A673 (cell line): Measurements from ENCODE around the gene TARS2. TPM values are rescaled to one million over a fixed set of nuclear protein-coding genes. Genes with fewer than 3 reads are reported as not detected.

ENCODE experiments used
- BruUV-seq: library from RNA; stranded (reverse); fragments of 400-500 nt; replicated peaks from 2 replicates; lab custom pipeline; 2021; lab: Mats Ljungman, UMichigan
- CTCF ChIA-PET: fragments of 300-600 bp; sonication (Branson Sonifier 250); formaldehyde crosslinking; loops from one replicate; lab custom pipeline; 2022; ENCODE audit warnings: antibody characterized with exemption; lab: Charles Lee
- POLR2A ChIA-PET: fragments of 300-600 bp; sonication (Branson Sonifier 250); formaldehyde crosslinking; loops from one replicate; lab custom pipeline; 2022; ENCODE audit warnings: antibody characterized with exemption; ENCODE audit not compliant: low non-redundant PET; lab: Charles Lee
- DNase-seq: peaks from one replicate; pipeline ENCODE4 v3.0.0-alpha.2; 2015; ENCODE audit warnings: low spot score
- H3K27ac ChIP-seq: fragments of 200-600 bp; sonication (generic); 2 replicates; pipeline ENCODE4 v1.5.1; 2016; ENCODE audit warnings: mixed run types, low read depth, mild to moderate bottlenecking, mixed read lengths, antibody characterized with exemption, low read length; ENCODE audit not compliant: poor library complexity, severe bottlenecking
- H3K27me3 ChIP-seq: fragments of 200-600 bp; sonication (generic); replicated peaks from 2 replicates; pipeline ENCODE4 v1.6.1; 2017; ENCODE audit warnings: mixed run types, low read depth, mild to moderate bottlenecking, mixed read lengths, antibody characterized with exemption, low read length; ENCODE audit not compliant: insufficient read depth, poor library complexity
- H3K36me3 ChIP-seq: fragments of 200-600 bp; sonication (generic); 2 replicates; pipeline ENCODE4 v1.6.1; 2016; ENCODE audit warnings: mixed run types, mild to moderate bottlenecking, mixed read lengths, antibody characterized with exemption, low read length; ENCODE audit not compliant: insufficient read depth, poor library complexity, severe bottlenecking
- H3K4me1 ChIP-seq: fragments of 200-600 bp; sonication (generic); 2 replicates; pipeline ENCODE4 v1.6.1; 2017; ENCODE audit warnings: mixed run types, mild to moderate bottlenecking, mixed read lengths, antibody characterized with exemption, low read length; ENCODE audit not compliant: insufficient read depth, poor library complexity, severe bottlenecking
- H3K4me3 ChIP-seq: fragments of 200-600 bp; sonication (generic); 2 replicates; pipeline ENCODE4 v1.5.1; 2016; ENCODE audit warnings: low read depth, mixed run types, mild to moderate bottlenecking, mixed read lengths, low read length; ENCODE audit not compliant: poor library complexity, severe bottlenecking
- H3K9me3 ChIP-seq: fragments of 200-600 bp; sonication (generic); 2 replicates; pipeline ENCODE4 v1.6.1; 2016; ENCODE audit warnings: mixed run types, low read depth, mild to moderate bottlenecking, mixed read lengths, antibody characterized with exemption, low read length; ENCODE audit not compliant: poor library complexity, severe bottlenecking
- EZH2 ChIP-seq: fragments of 200-600 bp; sonication (generic); IDR thresholded peaks from 2 replicates; pipeline ENCODE4 v1.6.1; 2017; ENCODE audit warnings: borderline replicate concordance, low read depth, mild to moderate bottlenecking, mixed read lengths, antibody characterized with exemption, low read length; ENCODE audit not compliant: poor library complexity, severe bottlenecking
- intact Hi-C: fragments of 100-400 bp; cut with micrococcal nuclease; formaldehyde crosslinking; loops from one replicate; pipeline ENCODE4 v1.10.0; 2022; ENCODE audit not compliant: unreplicated experiment
- total RNA-seq: library from RNA; stranded (reverse); gene quantifications from 2 replicates; pipeline ENCODE4 v1.2.3, GENCODE V29; 2021
- TF ChIP-seq, protein P1 (sequence below): fragments of 300-800, 200-600 bp; sonication (generic); conservative IDR thresholded peaks from 2 replicates; pipeline ENCODE4 v1.5.1; 2017; ENCODE audit warnings: low read depth, mild to moderate bottlenecking, antibody characterized with exemption, low read length, moderate library complexity, mixed read lengths

The TARS2 gene
- total RNA-seq, 1 experiment from 2014 or later = 32.0 TPM

DNA sequence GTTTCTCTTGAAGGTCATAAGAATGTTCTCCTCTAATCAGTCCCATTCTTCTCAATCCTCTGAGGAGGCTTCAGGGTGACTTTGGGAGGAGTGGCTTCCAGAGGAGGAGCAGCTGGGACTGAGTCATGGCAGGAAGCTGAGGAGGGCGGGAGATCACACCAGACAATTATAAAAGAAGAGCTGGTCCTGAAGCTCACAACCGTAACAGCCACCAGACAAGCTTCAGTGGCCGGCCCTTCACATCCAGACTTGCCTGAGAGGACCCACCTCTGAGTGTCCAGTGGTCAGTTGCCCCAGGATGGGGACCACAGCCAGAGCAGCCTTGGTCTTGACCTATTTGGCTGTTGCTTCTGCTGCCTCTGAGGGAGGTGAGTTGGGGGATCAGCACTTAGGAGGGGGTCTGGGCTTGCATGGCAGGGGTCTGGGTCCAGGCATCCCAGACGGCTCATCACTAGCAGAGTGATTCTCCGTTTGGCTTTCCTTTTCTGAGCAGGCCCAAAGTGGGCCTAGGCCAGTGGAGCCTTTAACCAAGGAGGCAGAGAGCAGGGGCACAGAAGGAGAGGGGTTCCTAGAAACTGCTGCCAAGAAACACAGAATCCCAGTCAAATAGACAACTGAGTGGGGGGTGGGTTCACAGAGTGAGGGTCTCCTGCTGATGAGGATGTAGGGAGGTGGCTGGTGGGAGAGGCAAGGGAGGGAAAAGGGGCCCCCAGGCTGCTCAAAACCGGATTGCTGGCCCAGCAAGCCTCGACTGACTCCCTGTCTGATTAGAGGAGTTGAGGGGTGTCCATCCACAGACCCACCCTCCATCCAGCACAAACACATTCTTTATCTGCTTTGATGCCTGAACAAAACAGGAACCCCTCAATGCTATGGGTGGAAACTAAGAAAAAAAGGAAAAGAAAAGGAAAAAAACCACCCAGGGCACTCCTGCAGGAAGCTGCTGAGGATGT lies 21.0 kb downstream of the TARS2 start, which contains the start of gene ECM1:
TSS of gene ECM1 (plus strand) at position 198 of the 953 bp plus-strand sequence. CDS start at position 299, 101 bp downstream.
- TF ChIP-seq, protein P1, sequence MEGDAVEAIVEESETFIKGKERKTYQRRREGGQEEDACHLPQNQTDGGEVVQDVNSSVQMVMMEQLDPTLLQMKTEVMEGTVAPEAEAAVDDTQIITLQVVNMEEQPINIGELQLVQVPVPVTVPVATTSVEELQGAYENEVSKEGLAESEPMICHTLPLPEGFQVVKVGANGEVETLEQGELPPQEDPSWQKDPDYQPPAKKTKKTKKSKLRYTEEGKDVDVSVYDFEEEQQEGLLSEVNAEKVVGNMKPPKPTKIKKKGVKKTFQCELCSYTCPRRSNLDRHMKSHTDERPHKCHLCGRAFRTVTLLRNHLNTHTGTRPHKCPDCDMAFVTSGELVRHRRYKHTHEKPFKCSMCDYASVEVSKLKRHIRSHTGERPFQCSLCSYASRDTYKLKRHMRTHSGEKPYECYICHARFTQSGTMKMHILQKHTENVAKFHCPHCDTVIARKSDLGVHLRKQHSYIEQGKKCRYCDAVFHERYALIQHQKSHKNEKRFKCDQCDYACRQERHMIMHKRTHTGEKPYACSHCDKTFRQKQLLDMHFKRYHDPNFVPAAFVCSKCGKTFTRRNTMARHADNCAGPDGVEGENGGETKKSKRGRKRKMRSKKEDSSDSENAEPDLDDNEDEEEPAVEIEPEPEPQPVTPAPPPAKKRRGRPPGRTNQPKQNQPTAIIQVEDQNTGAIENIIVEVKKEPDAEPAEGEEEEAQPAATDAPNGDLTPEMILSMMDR = no peak
- no peak for TF ChIP-seq EZH2
- CTCF ChIA-PET = no interaction called here
- TSS peak; percentile 62 for BruUV-seq
- intact Hi-C loops = no loop called here
- no peaks in the 10 kb centered on the region for H3K9me3 ChIP-seq
- H3K4me1 ChIP-seq = peaks cover 15% of the 10 kb centered on the region
- POLR2A ChIA-PET = interaction anchor here (0.7 kb wide), 2 partner anchors 47 to 469 kb away, joined by 3 read pairs; no protein-coding TSS in a partner anchor
- peaks cover 16% of the 10 kb centered on the region for H3K36me3 ChIP-seq
- peak; percentile 90 for DNase-seq
- no peaks in the 10 kb centered on the region for H3K27me3 ChIP-seq
- peak within 1 kb of the TSS; percentile 81 for H3K27ac ChIP-seq
- H3K4me3 ChIP-seq = peak within 1 kb of the TSS; percentile 31

DNA sequence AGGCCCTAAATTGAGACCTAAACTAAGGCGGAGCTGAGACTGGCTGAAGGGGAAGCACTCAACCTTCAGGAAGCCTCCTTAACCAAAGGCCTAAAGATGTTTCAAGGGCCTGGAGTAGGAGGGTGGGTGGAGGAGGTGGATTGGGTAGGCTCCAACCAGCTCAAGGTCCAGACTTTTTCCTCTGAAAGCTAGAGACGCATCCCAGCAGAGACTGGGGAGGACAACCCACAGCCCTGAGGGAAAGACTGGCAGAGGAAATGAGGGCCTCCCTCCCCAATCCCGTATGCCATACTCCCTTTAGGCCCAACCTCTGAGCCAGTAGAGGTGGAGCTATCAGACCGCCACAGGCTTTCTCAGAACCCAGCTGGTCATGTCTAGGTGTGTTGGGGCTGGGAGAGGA lies 21.8 kb downstream of the TARS2 start:
- H3K36me3 ChIP-seq = peaks cover 16% of the 10 kb centered on the region
- H3K27ac ChIP-seq = peak overlapping the region; percentile 81
- intact Hi-C loops = no loop called here
- no peaks in the 10 kb centered on the region for H3K27me3 ChIP-seq
- no peak for DNase-seq
- ChIA-PET POLR2A (no interaction called here), CTCF (no interaction called here)
- BruUV-seq = no TSS peak
- H3K4me1 ChIP-seq = peaks cover 15% of the 10 kb centered on the region
- H3K9me3 ChIP-seq = no peaks in the 10 kb centered on the region
- TF ChIP-seq EZH2 = no peak
- TF ChIP-seq, protein P1 = no peak
- H3K4me3 ChIP-seq = no peak overlapping the region

DNA sequence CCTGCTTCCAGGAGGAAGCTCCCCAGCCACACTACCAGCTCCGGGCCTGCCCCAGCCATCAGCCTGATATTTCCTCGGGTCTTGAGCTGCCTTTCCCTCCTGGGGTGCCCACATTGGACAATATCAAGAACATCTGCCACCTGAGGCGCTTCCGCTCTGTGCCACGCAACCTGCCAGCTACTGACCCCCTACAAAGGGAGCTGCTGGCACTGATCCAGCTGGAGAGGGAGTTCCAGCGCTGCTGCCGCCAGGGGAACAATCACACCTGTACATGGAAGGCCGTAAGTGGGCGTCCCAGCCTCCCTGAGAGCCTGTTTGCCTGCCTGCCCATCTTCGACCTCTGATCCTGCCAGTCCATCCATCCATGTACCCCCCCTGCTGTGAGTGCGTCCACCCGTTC lies 24.3 kb downstream of the TARS2 start:
- ChIA-PET POLR2A (no interaction called here), CTCF (no interaction called here)
- no peak overlapping the region for H3K4me3 ChIP-seq
- peaks cover 9% of the 10 kb centered on the region for H3K36me3 ChIP-seq
- intact Hi-C loops = no loop called here
- H3K27ac ChIP-seq = peak overlapping the region; percentile 23
- BruUV-seq = no TSS peak
- H3K27me3 ChIP-seq = no peaks in the 10 kb centered on the region
- no peak for TF ChIP-seq EZH2
- TF ChIP-seq, protein P1 = no peak
- peaks cover 15% of the 10 kb centered on the region for H3K4me1 ChIP-seq
- DNase-seq = no peak
- no peaks in the 10 kb centered on the region for H3K9me3 ChIP-seq
